Ascending aorta (tissue), 2 donors: ENCODE results near the gene CHTOP. TPM values are rescaled to one million over a fixed set of nuclear protein-coding genes. Genes with fewer than 3 reads are reported as not detected.

Experiments
- DNase-seq, 2 donors: peaks; one replicate each; pipeline ENCODE4 v3.0.0-alpha.2; 2019; ENCODE audit warnings: low spot score in 2 of 2
- H3K27ac ChIP-seq, 2 donors: fragments of 200-600 bp; sonication (generic); one replicate each; pipeline ENCODE4 v1.5.1; 2016 to 2017; ENCODE audit warnings: mild to moderate bottlenecking in 1 of 2
- H3K27me3 ChIP-seq: fragments of 200-600 bp; sonication (generic); one replicate; pipeline ENCODE4 v1.5.1; 2017
- H3K36me3 ChIP-seq, 2 donors: fragments of 200-600 bp; sonication (generic); one replicate each; pipeline ENCODE4 v1.5.1; 2016
- H3K4me1 ChIP-seq, 2 donors: fragments of 200-600 bp; sonication (generic); one replicate each; pipeline ENCODE4 v1.5.1; 2016 to 2017; ENCODE audit warnings: mild to moderate bottlenecking in 1 of 2
- H3K4me3 ChIP-seq, 2 donors: fragments of 200-600 bp; sonication (generic); one replicate each; pipeline ENCODE4 v1.5.1; 2016 to 2017; ENCODE audit warnings: mild to moderate bottlenecking in 1 of 2
- H3K9me3 ChIP-seq, 2 donors: fragments of 200-600 bp; sonication (generic); one replicate each; pipeline ENCODE4 v1.5.1; 2016
- intact Hi-C: fragments of 100-400 bp; cut with DNase I; formaldehyde crosslinking; loops from one replicate; pipeline ENCODE4 v1.15.1; 2023
- total RNA-seq: library from RNA; depleted of rRNA; stranded (reverse); fragments of >200 nt; gene quantifications from one replicate; pipeline ENCODE4 v1.1.0, GENCODE V29; 2016
- TF ChIP-seq, protein P1 (sequence below), 3 experiments: fragments of 200-600 bp in 2 of 3; fragments of 450-650 bp in 1 of 3; sonication (generic) in 2 of 3; IDR thresholded peaks; one replicate each; pipeline ENCODE4 v1.5.1; 2016 to 2019; ENCODE audit warnings: antibody characterized with exemption in 3 of 3, mild to moderate bottlenecking in 1 of 3, moderate library complexity in 1 of 3

CHTOP gene
- total RNA-seq, 1 donor from 2014 or later = 58.9 TPM

DNA sequence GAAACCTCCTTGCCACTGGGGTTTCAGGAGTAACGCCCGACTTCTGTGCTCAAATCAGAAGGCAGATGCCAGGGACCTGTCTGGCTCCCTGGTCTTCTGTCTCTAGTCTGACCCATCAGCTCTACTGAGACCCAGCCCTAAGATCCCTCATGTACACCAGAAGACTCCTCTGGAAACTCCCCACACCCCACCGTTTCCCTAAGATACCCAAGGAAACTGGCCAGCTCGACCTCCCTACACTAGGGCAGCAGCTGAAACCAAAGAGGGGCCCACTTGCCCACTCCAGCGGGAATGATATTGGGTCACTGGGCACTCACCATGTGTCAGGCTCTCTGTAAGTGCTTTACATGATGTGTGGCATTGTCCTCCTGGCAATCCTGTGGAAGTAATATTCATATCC lies 20.5 kb upstream of the CHTOP start:
- intact Hi-C loops = loop anchor here (2.0 to 10.0 kb wide), 2 partner anchors 13 to 259 kb away; partner anchors contain the start of genes S100A13 and S100A9
- TF ChIP-seq, protein P1, sequence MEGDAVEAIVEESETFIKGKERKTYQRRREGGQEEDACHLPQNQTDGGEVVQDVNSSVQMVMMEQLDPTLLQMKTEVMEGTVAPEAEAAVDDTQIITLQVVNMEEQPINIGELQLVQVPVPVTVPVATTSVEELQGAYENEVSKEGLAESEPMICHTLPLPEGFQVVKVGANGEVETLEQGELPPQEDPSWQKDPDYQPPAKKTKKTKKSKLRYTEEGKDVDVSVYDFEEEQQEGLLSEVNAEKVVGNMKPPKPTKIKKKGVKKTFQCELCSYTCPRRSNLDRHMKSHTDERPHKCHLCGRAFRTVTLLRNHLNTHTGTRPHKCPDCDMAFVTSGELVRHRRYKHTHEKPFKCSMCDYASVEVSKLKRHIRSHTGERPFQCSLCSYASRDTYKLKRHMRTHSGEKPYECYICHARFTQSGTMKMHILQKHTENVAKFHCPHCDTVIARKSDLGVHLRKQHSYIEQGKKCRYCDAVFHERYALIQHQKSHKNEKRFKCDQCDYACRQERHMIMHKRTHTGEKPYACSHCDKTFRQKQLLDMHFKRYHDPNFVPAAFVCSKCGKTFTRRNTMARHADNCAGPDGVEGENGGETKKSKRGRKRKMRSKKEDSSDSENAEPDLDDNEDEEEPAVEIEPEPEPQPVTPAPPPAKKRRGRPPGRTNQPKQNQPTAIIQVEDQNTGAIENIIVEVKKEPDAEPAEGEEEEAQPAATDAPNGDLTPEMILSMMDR (IDR thresholded peaks at IDR 0.05) = no peak
- peaks cover 6 to 38% of the 10 kb centered on the region in 2 donors for H3K4me1 ChIP-seq
- no peak for DNase-seq
- H3K27me3 ChIP-seq = no peaks in the 10 kb centered on the region
- H3K27ac ChIP-seq = peak overlapping the region; percentile 90 to 96
- H3K36me3 ChIP-seq = no peaks in the 10 kb centered on the region
- H3K9me3 ChIP-seq = no peaks in the 10 kb centered on the region
- peak overlapping the region; percentile 53 to 75 for H3K4me3 ChIP-seq

DNA sequence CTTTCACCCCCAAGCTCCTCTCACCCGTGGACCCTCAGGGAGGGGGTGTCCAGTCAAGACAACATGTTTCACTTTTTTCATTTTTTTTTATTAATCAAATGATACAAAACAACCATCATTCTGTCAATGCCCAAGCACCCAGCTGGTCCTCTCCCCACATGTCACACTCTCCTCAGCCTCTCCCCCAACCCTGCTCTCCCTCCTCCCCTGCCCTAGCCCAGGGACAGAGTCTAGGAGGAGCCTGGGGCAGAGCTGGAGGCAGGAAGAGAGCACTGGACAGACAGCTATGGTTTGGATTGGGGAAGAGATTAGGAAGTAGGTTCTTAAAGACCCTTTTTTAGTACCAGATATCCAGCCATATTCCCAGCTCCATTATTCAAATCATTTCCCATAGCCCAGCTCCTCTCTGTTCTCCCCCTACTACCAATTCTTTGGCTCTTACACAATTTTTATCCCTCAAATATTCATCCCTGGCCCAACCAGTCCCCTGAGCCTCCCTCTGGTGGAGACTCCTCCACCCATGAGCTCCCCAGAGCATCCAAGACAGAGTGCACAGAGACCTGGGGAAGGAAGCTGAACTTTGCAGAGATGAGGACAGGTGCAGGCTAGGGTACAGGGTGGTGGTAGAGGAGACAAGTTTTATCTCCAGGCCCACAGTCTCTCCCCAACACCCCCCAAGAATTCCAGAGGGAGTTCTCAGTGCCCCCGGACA lies 19.5 kb upstream of the CHTOP start:
- no peaks in the 10 kb centered on the region for H3K9me3 ChIP-seq
- H3K4me1 ChIP-seq = peaks cover 5 to 30% of the 10 kb centered on the region in 2 donors
- H3K36me3 ChIP-seq = peaks cover 0 to 5% of the 10 kb centered on the region in 2 donors
- H3K27me3 ChIP-seq = no peaks in the 10 kb centered on the region
- intact Hi-C loops = loop anchor here (10.0 kb wide), 1 partner anchor 260 kb away; the partner anchor contains the start of gene S100A9
- H3K4me3 ChIP-seq = no peak overlapping the region
- TF ChIP-seq, protein P1 (IDR thresholded peaks at IDR 0.05) = no peak
- H3K27ac ChIP-seq = peak overlapping the region in 1 of 2 donors; percentile 96
- DNase-seq = no peak

DNA sequence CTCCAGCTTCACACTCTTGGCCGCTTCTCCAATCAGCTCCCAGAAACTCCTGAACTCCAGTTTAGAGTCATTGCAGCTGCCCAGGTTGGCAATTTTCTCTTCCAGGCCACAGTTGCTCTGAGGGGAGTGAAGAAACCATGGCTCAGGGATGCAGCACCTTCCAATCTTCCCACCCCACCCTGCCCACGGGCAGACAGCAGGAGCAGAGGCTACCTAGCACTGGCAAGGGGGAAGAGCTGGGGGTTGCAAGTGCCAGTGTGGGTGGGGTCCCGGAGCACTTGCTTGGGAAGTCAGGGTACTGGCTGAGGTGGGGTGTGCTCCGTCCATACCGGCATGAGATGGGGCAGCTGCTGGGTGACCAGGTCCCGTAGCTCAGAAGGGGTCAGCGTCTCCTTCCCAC lies 19.0 kb upstream of the CHTOP start:
- TF ChIP-seq, protein P1 (IDR thresholded peaks at IDR 0.05) = no peak
- Histone ChIP-seq H3K9me3 (no peaks in the 10 kb centered on the region), H3K4me3 (no peak overlapping the region), H3K27me3 (no peaks in the 10 kb centered on the region), H3K27ac (no peak overlapping the region), H3K4me1 (peaks cover 5 to 25% of the 10 kb centered on the region in 2 donors), H3K36me3 (peaks cover 0 to 10% of the 10 kb centered on the region in 2 donors)
- no peak for DNase-seq
- intact Hi-C loops = loop anchor here (10.0 kb wide), 1 partner anchor 260 kb away; the partner anchor contains the start of gene S100A9

DNA sequence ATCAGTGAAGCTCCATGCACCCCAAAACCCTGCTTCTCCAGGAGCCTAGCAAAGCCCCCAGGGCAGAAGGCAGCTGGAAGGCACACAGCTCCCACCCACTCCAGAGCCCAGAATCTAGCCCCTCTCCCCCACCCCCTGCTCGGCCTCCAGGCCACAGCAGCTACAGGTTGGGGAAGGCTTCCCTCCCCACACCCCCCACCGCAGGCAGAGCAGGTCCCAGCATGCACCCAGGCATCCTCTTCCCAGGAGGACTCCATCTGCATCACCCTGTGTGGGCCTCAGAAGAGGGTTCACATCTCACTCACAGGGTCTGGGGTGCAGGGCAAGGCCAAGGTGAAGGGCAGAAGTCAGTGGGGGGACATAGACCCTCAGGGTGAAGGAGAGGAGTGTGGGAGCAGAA lies 18.5 kb upstream of the CHTOP start:
- H3K27me3 ChIP-seq = no peaks in the 10 kb centered on the region
- TF ChIP-seq, protein P1 (IDR thresholded peaks at IDR 0.05) = no peak
- H3K9me3 ChIP-seq = no peaks in the 10 kb centered on the region
- no peak overlapping the region for H3K4me3 ChIP-seq
- DNase-seq = no peak
- no peak overlapping the region for H3K27ac ChIP-seq
- intact Hi-C loops = loop anchor here (10.0 kb wide), 1 partner anchor 261 kb away; the partner anchor contains the start of gene S100A9
- H3K4me1 ChIP-seq = peaks cover 4 to 20% of the 10 kb centered on the region in 2 donors
- H3K36me3 ChIP-seq = peaks cover 0 to 13% of the 10 kb centered on the region in 2 donors

DNA sequence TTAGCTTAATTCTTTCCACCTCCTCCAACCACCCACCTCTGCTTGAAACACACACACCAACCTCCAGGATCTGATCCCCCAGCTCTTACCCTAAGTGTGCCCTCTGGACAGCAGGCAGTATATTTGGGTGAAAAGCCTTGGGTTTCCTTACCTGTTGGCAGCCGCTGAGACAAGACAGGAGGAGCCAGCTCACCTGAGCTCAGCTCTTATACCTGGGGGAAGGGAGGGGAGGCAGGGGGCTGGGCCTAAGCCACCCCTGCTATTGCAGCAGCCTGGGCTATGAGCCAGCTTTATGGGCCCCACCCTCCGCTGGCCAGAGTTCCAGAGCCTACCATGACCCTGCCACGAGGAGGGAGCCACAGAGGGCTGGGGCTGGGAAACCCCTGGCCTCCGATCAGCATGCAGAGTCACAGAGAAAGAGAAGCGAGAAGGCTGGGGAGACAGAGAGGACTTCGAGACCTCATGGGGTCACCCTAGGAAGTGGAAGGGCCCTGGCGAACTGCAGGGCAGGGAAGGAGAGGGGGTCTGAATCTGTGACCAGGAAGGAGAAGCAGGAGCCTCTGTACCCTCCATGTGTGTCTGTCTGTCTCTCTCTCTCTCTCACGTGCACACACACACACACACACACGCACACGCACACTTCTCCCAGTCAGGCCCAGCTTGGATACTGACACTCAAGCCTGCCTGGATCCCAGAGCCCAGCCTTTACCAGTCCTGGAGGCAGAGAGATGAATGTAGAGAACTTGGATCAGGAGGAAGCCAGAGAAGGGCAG lies 17.5 kb upstream of the CHTOP start, which contains the start of gene S100A14:
Gene S100A14 (minus strand): TSS at position 182 of the 773 bp plus-strand sequence. CDS start 467 bp downstream, outside the sequence.
- TF ChIP-seq, protein P1 (IDR thresholded peaks at IDR 0.05) = no peak
- Histone ChIP-seq H3K27me3 (no peaks in the 10 kb centered on the region), H3K9me3 (no peaks in the 10 kb centered on the region), H3K27ac (peak within 1 kb of the TSS in 1 of 2 donors; percentile 49), H3K4me3 (no peak within 1 kb of the TSS), H3K4me1 (peaks cover 0 to 12% of the 10 kb centered on the region in 2 donors), H3K36me3 (peaks cover 0 to 13% of the 10 kb centered on the region in 2 donors)
- intact Hi-C loops = loop anchor here (2.0 to 10.0 kb wide), 4 partner anchors 44 to 262 kb away; partner anchors contain the start of gene S100A9
- DNase-seq = no peak
